DND-41 (cell line): Measurements from ENCODE around the gene MAP2K1.

Experiments
- EZH2 ChIP-seq: IDR thresholded peaks from 3 replicates; pipeline ENCODE4 v1.6.1; 2012; ENCODE audit warnings: borderline replicate concordance, low read depth, mild to moderate bottlenecking, moderate library complexity, low read length, inconsistent platforms; ENCODE audit not compliant: severe bottlenecking
- TF ChIP-seq, protein P1 (sequence below): IDR thresholded peaks from 2 replicates; pipeline ENCODE4 v1.5.1; 2012; ENCODE audit warnings: borderline replicate concordance, low read length, moderate library complexity, mild to moderate bottlenecking; ENCODE audit not compliant: poor library complexity, severe bottlenecking; ENCODE audit errors: extremely low read depth

DNA sequence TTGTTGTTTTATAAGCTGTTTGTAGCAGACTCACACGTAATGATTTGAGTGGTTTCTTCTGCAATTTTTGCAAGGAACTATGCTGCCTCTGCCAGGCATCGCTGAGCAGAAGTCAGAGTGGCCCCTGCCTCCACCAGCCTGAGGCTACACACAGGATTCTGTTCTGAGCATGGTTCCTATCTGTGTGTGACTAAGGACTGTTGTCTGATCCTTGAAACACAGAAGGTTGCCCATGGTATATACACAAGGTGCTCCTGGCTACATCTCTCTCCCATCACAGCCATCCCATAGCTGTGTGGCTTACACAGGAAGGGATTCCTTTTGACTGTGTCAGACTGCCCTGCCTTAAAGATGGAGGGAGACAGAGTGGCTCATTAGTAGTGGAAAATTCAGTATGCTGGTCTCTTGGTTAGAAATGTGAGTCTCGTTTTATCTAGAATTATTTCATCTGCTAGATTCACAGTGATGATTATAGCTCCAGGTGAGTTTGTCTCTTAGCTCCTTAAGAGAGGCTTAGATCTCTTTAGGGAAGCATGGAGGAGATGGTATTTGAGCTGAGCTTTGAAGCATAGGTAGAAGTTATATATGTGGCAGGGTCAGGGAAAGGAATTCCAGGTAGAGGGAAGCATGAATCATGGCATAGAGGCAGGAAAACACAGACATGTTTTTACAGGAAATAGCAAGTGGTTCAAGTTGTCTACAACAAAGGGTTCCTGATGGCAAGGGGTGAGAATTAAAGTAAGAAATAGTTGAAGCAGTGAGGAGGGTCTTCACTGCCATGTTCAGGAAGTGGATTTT lies 73.3 kb downstream of the MAP2K1 start:
- TF ChIP-seq, protein P1, sequence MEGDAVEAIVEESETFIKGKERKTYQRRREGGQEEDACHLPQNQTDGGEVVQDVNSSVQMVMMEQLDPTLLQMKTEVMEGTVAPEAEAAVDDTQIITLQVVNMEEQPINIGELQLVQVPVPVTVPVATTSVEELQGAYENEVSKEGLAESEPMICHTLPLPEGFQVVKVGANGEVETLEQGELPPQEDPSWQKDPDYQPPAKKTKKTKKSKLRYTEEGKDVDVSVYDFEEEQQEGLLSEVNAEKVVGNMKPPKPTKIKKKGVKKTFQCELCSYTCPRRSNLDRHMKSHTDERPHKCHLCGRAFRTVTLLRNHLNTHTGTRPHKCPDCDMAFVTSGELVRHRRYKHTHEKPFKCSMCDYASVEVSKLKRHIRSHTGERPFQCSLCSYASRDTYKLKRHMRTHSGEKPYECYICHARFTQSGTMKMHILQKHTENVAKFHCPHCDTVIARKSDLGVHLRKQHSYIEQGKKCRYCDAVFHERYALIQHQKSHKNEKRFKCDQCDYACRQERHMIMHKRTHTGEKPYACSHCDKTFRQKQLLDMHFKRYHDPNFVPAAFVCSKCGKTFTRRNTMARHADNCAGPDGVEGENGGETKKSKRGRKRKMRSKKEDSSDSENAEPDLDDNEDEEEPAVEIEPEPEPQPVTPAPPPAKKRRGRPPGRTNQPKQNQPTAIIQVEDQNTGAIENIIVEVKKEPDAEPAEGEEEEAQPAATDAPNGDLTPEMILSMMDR = no peak
- TF ChIP-seq EZH2 = no peak
